Caki2 (cell line): ENCODE results near the gene TMUB1. TPM values are rescaled to one million over a fixed set of nuclear protein-coding genes. Genes with fewer than 3 reads are reported as not detected.

Experiments
- DNase-seq: peaks from one replicate; pipeline ENCODE4 v3.0.0-alpha.2; 2015; ENCODE audit warnings: low read depth
- in situ Hi-C: cut with HindIII; loops from 2 replicates; pipeline ENCODE4 v1.10.0; 2016; ENCODE audit warnings: low sequenced_read_pairs, low pct_unique_long_range_greater_than_20kb, mixed read lengths
- total RNA-seq: library from RNA; depleted of rRNA; stranded (reverse); fragments of >200 nt; shearing (Covaris generic); gene quantifications from 2 replicates; pipeline ENCODE4 v1.2.3, GENCODE V29; 2014; ENCODE audit warnings: low replicate concordance

The TMUB1 gene
- total RNA-seq, 1 experiment from 2014 or later: 67.2 TPM

- in situ Hi-C loops: no loop called here
- DNase-seq: peak; percentile 91
Observed at GRCh38 chr7:151062399-151063211, 20.7 kb downstream of the TMUB1 start.

DNA sequence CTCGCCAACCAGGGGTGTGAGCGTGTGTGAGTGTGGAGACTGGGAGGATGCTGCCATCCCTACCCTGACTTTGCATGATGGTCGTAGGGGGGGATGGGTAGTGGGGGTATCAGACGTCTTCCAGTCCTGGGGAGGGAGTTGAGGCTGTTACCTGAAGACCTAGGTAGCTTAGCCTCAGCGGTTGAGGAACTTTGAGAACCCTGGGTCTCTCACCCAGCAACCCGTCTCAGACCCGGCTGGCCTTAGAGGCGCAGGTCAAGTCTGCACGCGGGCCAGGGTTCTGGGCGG is 21.2 kb downstream of the TMUB1 start:
- no peak for DNase-seq
- in situ Hi-C loops: no loop called here

DNA sequence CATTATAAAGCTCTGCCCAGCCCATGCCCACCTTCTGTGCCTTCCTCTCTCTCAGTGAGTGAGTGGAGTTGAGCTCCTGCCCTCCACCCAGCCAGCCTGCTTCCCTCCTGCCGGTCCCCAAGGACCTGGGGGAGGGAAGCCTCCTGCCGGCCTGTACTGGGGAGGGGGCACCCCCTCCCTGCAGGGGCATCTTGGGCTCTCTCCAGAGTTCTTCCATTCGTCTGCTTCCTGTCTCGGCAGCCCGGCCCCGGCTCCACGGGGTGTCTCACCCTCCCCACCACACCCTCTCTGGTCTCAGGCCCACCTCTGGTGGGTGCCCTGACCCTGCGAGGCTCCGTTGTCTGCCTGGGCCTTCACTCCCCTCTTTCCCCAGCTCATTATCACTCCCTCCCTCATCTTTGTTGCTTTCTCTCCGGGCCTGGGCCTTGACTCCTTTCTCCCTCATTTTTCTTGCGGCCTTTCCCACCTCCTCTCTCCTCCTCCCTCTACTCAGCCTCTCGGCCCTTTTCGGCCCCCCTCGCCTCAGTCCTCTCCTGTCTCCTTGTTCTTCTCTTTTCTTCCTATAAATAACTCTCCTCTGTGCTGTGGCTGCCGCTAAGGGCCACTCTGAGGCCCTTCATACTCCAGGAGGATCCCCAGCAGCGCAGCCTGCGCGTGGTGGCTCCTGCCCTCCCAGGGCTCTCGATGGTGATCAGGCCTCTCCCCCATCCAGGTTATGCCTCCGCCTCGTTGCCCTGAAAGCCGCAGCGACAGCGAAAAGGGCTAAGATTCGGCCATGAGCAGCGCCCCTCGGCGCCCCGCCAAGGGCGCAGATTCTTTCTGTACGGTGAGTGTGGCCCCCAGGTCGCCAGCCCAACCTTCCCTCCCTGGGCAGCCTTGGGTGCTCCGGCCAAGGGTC is 21.8 kb downstream of the TMUB1 start:
- in situ Hi-C loops: no loop called here
- no peak for DNase-seq

GRCh38 chr7:151060416-151061212 is 22.7 kb downstream of the TMUB1 start:
- peak; percentile 91 for DNase-seq
- in situ Hi-C loops: no loop called here

- DNase-seq: peak; percentile 50
- in situ Hi-C loops: no loop called here
Observed at GRCh38 chr7:151060113-151060415, 23.2 kb downstream of the TMUB1 start.

GRCh38 chr7:151059367-151060112 is 23.8 kb downstream of the TMUB1 start, which contains the start of gene SLC4A2:
Gene SLC4A2, plus strand, starts transcription at chr7:151059589. Its CDS starts 2,399 bp downstream, at chr7:151061988.
- DNase-seq: peak; percentile 73
- in situ Hi-C loops: no loop called here

DNA sequence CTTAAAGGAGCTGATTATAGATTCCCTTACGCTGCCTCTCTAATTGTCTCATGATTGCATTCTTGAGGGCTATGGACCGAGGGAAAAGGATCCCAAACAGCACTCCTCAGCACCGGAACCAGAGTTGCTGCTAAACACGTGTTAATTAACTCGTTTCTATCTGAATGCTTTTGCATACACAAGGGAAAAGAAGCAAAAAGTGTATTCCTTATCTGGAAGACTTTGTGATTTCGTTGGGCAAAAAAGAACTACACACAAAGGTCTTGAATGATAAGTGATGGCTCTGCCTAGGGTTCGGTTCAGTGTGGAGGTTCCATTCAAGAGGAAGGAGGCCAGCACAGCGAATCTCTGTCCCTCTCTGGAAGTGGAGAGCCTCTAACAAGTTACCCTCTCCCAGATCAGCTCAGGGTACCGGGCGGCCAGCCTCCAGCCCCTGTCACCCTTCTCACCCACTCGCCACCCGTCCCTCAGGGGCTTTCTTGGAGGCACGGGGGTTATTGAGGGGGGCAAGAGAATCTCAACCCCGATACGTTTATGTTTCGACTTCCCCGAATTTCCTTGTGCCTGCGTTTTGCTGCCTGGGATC is 24.4 kb downstream of the TMUB1 start:
- no peak for DNase-seq
- in situ Hi-C loops: no loop called here

DNA sequence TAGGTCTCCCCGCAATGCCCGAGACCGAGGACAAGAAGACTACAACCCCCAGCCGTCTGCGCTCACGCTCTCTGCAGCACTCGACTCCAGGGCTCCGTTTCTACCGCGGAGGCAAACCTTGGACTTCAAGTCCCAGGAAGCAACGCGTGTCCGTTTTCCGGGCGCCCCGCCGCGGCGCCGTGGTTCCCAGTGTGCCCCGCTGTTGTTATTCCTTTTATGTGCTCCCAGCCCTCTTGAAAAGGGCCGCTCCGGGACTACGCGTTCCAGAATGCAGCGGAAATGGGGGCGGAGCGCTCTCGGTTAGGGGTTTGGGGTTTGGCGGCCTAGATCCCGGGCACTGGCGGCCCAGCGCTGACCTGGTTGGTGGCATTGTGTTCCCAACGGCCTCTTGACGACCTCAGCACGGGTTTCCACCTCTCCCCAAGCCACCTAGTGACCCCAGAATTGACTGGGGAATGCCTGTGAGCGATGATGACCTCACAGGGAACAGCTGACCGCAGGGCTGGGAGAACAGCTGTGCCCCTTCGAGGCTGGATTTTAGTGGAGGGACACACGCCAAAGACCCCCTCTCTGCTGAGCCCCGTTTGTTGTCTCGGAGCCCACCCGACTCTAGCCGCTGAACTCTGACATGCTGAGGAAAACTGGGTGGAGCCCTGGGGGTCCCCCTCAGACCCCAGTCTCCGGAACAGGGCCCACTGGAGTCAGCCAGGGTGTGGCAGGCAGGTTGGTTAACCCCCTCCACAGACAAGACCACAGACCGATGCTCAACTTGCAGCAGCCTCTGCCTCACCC is 25.1 kb downstream of the TMUB1 start:
- in situ Hi-C loops: no loop called here
- peak; percentile 98 for DNase-seq

DNA sequence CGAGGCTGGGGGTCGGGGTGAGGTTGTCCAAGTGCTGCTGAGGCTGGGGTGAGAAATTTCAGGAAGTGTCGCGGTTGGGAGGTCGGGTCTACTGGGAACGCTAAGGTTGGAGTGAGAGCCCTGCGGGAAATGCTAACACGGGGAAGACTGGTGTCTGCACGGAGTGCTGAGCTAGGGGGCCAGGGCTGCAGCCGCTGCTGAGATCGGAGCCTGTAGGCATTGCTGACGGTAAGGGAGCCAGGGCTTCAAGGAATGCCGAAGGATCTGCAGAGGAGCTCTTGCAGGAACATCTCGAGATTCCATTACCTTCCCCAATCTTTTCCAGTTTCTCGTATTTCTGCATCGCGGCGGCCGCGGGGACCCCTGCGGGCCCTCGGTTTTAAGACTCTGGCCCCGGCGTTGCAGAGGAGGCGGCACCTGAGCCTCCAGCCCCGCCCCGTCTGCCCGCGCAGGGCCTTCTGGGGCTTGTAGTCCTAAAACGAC is 25.7 kb downstream of the TMUB1 start, which contains the start of gene CDK5:
TSS of gene CDK5 (minus strand) at position 392 of the 483 bp plus-strand sequence. CDS start at position 343, 49 bp downstream.
- in situ Hi-C loops: no loop called here

GRCh38 chr7:151056666-151057505 is 26.4 kb downstream of the TMUB1 start:
- no peak for DNase-seq
- in situ Hi-C loops: no loop called here

More for the DNA sequence above, 25.7 kb downstream of the TMUB1 start, which contains the start of gene CDK5:
- DNase-seq: no peak

DNA sequence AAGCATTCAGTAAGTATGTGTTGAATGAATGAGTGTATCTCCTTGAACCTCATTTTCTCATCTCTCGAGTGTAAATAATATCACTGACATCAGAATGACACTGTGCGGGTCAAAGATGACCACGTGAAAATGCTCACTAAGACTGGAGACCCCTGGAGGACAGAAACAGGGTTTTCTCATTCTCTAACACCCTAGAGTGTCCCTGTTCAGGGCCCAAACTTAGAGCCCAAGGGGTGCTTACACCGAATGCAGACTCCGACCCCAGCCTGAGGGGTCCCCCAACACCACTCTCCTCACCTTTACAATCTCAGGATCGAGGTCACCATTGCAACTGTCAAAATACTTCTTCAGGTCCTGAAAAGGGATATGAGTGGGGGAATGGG is 27.0 kb downstream of the TMUB1 start:
- DNase-seq: no peak
- in situ Hi-C loops: no loop called here

DNA sequence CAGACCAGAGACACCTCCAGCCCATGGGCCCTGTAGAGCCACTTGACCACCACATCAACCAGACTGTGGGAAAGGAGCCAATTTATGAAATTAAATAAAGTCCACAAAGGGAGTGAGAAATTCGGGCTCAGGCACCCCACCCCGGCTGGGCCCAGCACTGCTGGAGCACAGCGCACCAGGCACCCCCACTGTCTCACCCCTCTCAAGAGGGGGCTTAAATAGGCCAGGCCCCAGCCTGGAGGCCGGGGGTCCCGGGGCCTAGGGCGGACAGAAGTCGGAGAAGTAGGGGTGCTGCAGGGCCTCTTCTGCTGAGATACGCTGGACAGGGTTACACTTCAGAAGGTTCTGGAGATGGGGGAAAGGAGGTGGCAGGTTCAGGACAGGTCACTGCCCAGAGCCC is 29.5 kb downstream of the TMUB1 start:
- DNase-seq: no peak
- in situ Hi-C loops: no loop called here

DNA sequence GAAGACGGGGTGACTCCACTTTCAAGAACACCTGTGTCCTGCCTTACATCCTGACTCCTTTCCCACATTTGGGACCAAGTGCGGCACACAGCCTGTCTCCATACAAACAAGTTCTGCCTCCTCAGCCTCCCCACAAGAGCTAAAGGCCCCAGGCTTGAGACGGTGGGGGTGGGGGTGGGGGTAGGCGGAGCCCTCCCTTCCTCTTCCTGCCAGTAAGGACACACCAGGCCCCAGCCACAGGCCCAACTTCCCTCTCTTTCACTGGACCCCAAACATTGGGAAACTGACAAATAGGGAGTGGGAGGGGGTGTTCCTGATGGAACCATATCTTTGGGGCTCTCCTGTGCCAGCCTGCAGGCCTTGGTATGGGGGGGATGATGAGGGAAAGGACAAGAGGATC is 30.2 kb downstream of the TMUB1 start:
- in situ Hi-C loops: no loop called here
- DNase-seq: no peak

DNA sequence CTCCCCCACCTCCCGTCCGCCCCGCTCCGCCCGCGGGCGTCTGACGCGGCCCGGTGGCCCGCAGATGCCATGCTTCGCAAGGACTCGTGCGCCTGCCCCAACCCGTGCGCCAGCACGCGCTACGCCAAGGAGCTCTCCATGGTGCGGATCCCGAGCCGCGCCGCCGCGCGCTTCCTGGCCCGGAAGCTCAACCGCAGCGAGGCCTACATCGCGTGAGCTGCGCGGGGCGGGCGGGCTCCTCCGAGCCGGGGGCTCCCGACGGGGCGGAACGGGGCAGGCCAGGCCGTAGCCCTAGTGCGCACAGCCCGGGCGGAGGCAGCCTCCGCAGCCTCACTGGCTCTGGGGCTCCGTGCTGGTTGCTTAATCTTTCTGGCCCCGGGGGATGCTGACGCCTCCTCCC is 32.2 kb downstream of the TMUB1 start:
- in situ Hi-C loops: no loop called here
- no peak for DNase-seq

- in situ Hi-C loops: no loop called here
Observed at GRCh38 chr7:151048911-151049463, 34.3 kb downstream of the TMUB1 start.

More at GRCh38 chr7:151048911-151049463, 34.3 kb downstream of the TMUB1 start:
- DNase-seq: no peak
